ENCODE results near the gene RAC2. TPM values are rescaled to one million over a fixed set of nuclear protein-coding genes. Genes with fewer than 3 reads are reported as not detected.

RAC2 gene
- total RNA-seq, 1 donor from 2014 or later: 519 TPM

DNA sequence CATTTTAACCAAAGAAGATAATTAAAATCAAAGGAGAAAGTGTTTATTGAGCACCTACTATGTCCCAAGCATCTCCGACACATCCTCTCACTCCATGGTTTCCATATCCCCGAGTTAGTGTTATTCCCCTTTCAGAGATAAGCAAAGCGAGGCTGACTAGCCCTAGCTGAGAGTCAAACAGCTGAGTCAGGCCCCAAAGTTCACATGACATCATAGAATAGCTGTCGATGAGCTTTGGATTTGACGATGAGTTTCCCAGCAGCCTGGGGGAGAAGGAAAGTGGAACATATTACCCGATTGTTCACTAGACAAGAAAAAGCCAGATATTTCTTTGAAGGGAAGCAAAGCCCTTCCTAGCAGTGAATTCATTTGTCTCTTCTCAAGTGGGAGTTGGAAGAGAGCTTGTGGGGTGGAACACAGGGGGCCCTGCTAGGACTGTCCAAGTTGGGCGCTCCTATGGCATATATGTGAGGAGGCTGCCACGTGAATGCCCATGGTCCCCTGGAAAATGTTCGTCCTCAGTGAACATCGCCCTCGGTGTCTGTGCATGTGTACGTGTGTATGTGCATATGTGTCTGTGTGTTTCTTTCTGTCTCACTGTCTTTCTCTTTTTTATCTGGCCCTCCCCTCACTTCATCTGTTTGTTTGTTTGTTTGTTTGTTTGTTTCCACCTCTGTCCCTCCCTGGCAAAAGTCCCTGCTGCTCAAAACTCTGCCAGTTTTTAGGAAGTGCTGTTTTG, 37.7 kb upstream of the RAC2 start:
- Mint-ChIP-seq H3K9me3 (no peaks in the 10 kb centered on the region), H3K36me3 (ENCODE audit: low read depth) (peaks cover 22% of the 10 kb centered on the region), H3K4me3 (peak overlapping the region; percentile 92), H3K27ac (peak overlapping the region; percentile 99), H3K4me1 (peaks cover 58% of the 10 kb centered on the region), H3K27me3 (no peaks in the 10 kb centered on the region)
- intact Hi-C loops (cut with micrococcal nuclease): loop anchor here (1.0 to 2.0 kb wide), 3 partner anchors 9 to 51 kb away; no protein-coding TSS in a partner anchor
- no peak for DNase-seq

DNA sequence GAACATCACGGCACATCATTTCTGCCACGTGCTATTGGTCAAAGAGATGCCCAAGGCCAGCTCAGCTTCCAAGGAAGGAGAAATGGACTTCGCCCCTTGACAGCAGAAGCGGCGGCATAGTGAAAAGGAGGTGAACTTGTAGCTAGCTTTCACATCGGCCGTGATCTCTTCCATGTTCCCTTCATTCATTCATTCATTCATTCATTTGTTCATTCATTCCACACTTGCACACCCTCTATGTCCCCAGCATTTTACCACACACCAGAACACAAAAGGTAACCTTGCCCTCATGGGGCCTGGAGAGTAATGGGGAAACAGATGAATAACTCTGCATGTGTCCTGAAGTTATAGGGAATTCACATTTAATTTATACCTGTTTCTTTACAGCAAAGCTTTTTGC, 37.1 kb upstream of the RAC2 start:
- DNase-seq: no peak
- Mint-ChIP-seq H3K4me1 (peaks cover 56% of the 10 kb centered on the region), H3K9me3 (no peaks in the 10 kb centered on the region), H3K36me3 (ENCODE audit: low read depth) (peaks cover 16% of the 10 kb centered on the region), H3K27ac (peak overlapping the region; percentile 99), H3K27me3 (no peaks in the 10 kb centered on the region), H3K4me3 (no peak overlapping the region)
- intact Hi-C loops (cut with micrococcal nuclease): no loop called here

GRCh38 chr22:37280718-37281117, 36.6 kb upstream of the RAC2 start:
- Mint-ChIP-seq H3K27ac (no peak overlapping the region), H3K27me3 (no peaks in the 10 kb centered on the region), H3K36me3 (ENCODE audit: low read depth) (peaks cover 12% of the 10 kb centered on the region), H3K4me1 (peaks cover 58% of the 10 kb centered on the region), H3K9me3 (no peaks in the 10 kb centered on the region), H3K4me3 (no peak overlapping the region)
- DNase-seq: no peak
- intact Hi-C loops (cut with micrococcal nuclease): no loop called here

- no peak for DNase-seq
- Mint-ChIP-seq H3K4me1 (peaks cover 62% of the 10 kb centered on the region), H3K27ac (no peak overlapping the region), H3K36me3 (ENCODE audit: low read depth) (peaks cover 7% of the 10 kb centered on the region), H3K4me3 (no peak overlapping the region), H3K9me3 (no peaks in the 10 kb centered on the region), H3K27me3 (no peaks in the 10 kb centered on the region)
- intact Hi-C loops (cut with micrococcal nuclease): no loop called here
These were observed 35.5 kb upstream of the RAC2 start for GRCh38 chr22:37279331-37280181.

GRCh38 chr22:37278261-37278660, 34.2 kb upstream of the RAC2 start:
- intact Hi-C loops (cut with micrococcal nuclease): no loop called here
- H3K9me3 Mint-ChIP-seq: no peaks in the 10 kb centered on the region
- no peak overlapping the region for H3K4me3 Mint-ChIP-seq
- peaks cover 3% of the 10 kb centered on the region for H3K36me3 Mint-ChIP-seq (ENCODE audit: low read depth)
- H3K4me1 Mint-ChIP-seq: peaks cover 62% of the 10 kb centered on the region
- no peaks in the 10 kb centered on the region for H3K27me3 Mint-ChIP-seq
- no peak for DNase-seq
- no peak overlapping the region for H3K27ac Mint-ChIP-seq

DNA sequence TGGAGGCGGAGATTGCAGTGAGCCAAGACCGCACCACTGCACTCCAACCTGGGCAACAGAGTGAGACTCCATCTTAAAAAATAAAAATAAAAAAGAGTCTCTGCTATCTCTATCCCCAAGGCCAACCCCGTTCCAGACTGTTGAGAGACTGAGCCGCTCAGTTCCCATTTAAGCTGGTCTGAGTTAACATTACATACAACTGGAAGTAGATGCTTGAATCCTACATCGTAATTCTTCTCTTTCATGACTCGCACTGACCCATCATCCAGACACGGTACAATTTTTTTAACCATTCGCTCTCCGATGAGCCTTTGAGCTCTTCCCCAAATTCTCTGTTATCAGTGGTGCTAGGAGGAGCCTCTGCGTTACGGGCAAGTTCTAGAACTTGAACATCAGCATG, 33.3 kb upstream of the RAC2 start:
- DNase-seq: no peak
- Mint-ChIP-seq H3K36me3 (ENCODE audit: low read depth) (peaks cover 3% of the 10 kb centered on the region), H3K27ac (peak overlapping the region; percentile 8), H3K9me3 (no peaks in the 10 kb centered on the region), H3K4me3 (no peak overlapping the region), H3K27me3 (no peaks in the 10 kb centered on the region), H3K4me1 (peaks cover 60% of the 10 kb centered on the region)
- intact Hi-C loops (cut with micrococcal nuclease): no loop called here

DNA sequence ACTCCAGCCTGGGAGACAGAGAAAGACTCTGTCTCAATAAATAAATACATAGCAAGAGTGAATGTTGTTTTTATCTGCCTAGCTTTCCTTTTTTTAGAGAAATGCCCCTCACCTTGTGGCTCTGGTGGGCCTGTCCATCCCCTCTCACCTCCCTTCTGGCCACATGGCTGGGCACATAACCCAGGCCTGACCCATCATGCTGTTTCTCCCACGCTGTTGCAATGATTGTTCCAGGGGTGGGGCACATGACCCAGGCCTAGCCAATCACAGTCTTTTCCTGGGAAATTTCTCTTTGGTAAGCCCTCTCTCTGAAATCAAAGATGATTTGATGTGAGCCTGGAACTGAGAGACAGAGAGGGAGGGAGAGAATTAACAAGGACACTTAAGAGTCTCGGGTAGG, 32.7 kb upstream of the RAC2 start:
- DNase-seq: no peak
- no peaks in the 10 kb centered on the region for H3K27me3 Mint-ChIP-seq
- H3K27ac Mint-ChIP-seq: peak overlapping the region; percentile 52
- peaks cover 54% of the 10 kb centered on the region for H3K4me1 Mint-ChIP-seq
- H3K9me3 Mint-ChIP-seq: no peaks in the 10 kb centered on the region
- H3K36me3 Mint-ChIP-seq (ENCODE audit: low read depth): peaks cover 3% of the 10 kb centered on the region
- H3K4me3 Mint-ChIP-seq: no peak overlapping the region
- intact Hi-C loops (cut with micrococcal nuclease): no loop called here

DNA sequence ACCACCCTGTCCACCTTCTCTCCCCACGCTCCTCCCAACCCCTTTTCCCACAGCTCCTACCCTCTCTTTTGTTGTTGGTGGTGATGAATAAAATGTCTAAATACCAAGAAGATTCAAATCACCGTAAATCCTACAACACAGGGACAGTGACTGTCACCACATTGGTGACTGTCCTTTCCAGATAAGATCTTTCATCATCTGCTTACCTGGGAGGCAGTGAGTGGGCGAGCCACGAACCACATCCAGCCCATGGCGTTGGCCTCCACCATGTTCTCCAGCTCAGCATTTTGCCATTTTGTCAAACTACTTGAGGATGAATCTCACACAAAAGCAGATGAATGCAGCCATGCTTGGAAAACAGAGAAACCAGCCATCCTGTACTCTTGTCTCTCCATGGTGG, 31.6 kb upstream of the RAC2 start:
- Mint-ChIP-seq H3K27ac (peak overlapping the region; percentile 68), H3K4me1 (peaks cover 51% of the 10 kb centered on the region), H3K36me3 (ENCODE audit: low read depth) (peaks cover 2% of the 10 kb centered on the region), H3K9me3 (no peaks in the 10 kb centered on the region), H3K27me3 (no peaks in the 10 kb centered on the region), H3K4me3 (peak overlapping the region; percentile 9)
- peak; percentile 85 for DNase-seq
- intact Hi-C loops (cut with micrococcal nuclease): no loop called here

DNA sequence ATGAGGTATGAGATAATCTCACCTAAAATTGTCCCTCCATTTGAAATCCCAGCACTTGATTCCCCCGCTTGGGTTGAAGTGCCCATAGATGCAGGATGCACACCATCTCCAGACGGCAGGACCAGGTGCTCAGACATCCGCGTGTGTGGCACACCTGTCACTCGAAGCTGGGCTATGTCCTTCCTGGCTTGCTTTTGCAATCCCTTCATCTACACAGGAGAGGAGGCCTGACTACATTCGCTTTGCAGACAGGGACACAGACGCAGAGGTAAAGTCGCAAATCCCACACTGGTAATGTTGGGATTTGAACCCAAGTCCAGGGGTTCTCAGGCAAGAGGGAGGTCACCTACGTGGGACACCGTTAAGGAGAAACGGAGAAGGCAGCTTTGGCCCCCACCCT, 31.1 kb upstream of the RAC2 start:
- H3K36me3 Mint-ChIP-seq (ENCODE audit: low read depth): peaks cover 2% of the 10 kb centered on the region
- intact Hi-C loops (cut with micrococcal nuclease): no loop called here
- no peaks in the 10 kb centered on the region for H3K27me3 Mint-ChIP-seq
- peak overlapping the region; percentile 68 for H3K27ac Mint-ChIP-seq
- H3K4me3 Mint-ChIP-seq: no peak overlapping the region
- peaks cover 51% of the 10 kb centered on the region for H3K4me1 Mint-ChIP-seq
- no peaks in the 10 kb centered on the region for H3K9me3 Mint-ChIP-seq
- DNase-seq: no peak

- DNase-seq: no peak
- Mint-ChIP-seq H3K4me3 (no peak overlapping the region), H3K36me3 (ENCODE audit: low read depth) (peaks cover 2% of the 10 kb centered on the region), H3K27me3 (no peaks in the 10 kb centered on the region), H3K9me3 (no peaks in the 10 kb centered on the region), H3K4me1 (peaks cover 53% of the 10 kb centered on the region), H3K27ac (peak overlapping the region; percentile 37)
- intact Hi-C loops (cut with micrococcal nuclease): loop anchor here (5.0 kb wide), 1 partner anchor 42 kb away; no protein-coding TSS in a partner anchor
These were observed 30.4 kb upstream of the RAC2 start for GRCh38 chr22:37274380-37274862.

DNA sequence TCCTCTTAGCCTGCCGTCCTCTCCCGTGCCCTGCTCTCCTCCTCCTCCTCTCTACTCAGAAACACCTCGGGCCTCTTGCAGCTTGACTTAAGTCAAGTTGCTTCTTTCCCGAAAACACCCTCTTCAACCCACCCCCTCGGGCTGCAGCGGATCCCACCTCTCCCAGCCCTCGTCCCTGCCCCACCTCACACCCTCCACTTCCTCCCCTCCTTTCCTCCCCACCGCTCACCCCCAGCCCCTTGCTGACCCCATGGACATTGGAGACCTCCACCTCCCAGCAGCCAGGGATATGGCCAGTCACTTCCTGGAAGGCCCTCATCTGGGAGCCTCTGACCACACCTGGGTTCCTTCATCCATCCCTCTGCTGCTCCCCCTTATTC, 29.8 kb upstream of the RAC2 start:
- peaks cover 54% of the 10 kb centered on the region for H3K4me1 Mint-ChIP-seq
- intact Hi-C loops (cut with micrococcal nuclease): loop anchor here (1.0 to 5.0 kb wide), 2 partner anchors 8 to 42 kb away; partner anchors contain the start of gene CYTH4
- peak overlapping the region; percentile 77 for H3K27ac Mint-ChIP-seq
- H3K4me3 Mint-ChIP-seq: peak overlapping the region; percentile 34
- H3K27me3 Mint-ChIP-seq: no peaks in the 10 kb centered on the region
- H3K36me3 Mint-ChIP-seq (ENCODE audit: low read depth): peaks cover 2% of the 10 kb centered on the region
- DNase-seq: no peak
- H3K9me3 Mint-ChIP-seq: no peaks in the 10 kb centered on the region

DNA sequence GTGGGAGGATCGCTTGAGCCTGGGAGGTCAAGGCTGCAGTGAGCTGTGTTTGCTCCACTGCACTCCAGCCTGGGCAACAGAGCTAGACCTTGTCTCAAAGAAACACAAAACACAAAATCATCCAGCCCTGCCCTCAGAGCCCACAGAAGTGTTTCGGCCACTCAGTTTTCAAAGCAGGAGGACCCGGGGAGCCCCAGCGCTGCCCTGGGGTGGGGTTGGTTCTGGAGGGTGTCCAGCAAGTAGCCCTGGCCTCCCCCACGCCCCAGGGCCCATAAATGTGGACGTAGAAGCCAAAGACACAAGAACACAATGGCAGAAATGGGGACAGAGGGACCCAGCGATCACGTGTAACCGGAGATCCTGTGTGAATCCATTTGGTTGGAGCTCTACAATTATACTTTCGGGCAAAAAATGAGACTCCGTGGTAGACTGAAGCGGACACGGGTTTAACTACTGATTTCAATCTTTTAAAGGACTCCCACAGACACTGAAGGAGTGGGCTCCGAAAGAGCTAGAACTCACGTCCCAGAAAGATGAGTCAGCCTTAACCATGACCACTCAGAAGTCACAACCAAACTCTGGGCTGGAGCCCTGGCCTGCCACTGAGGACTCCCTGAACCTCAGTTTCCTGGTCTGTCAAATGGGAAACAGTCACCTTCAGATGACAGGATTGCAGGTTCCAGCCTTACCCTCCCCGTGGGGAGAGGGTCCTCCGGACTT, 29.2 kb upstream of the RAC2 start:
- peak; percentile 72 for DNase-seq
- H3K27ac Mint-ChIP-seq: peak overlapping the region; percentile 77
- H3K4me3 Mint-ChIP-seq: peak overlapping the region; percentile 34
- peaks cover 2% of the 10 kb centered on the region for H3K36me3 Mint-ChIP-seq (ENCODE audit: low read depth)
- no peaks in the 10 kb centered on the region for H3K9me3 Mint-ChIP-seq
- peaks cover 52% of the 10 kb centered on the region for H3K4me1 Mint-ChIP-seq
- intact Hi-C loops (cut with micrococcal nuclease): loop anchor here (1.0 to 5.0 kb wide), 2 partner anchors 9 to 41 kb away; partner anchors contain the start of gene CYTH4
- no peaks in the 10 kb centered on the region for H3K27me3 Mint-ChIP-seq

DNA sequence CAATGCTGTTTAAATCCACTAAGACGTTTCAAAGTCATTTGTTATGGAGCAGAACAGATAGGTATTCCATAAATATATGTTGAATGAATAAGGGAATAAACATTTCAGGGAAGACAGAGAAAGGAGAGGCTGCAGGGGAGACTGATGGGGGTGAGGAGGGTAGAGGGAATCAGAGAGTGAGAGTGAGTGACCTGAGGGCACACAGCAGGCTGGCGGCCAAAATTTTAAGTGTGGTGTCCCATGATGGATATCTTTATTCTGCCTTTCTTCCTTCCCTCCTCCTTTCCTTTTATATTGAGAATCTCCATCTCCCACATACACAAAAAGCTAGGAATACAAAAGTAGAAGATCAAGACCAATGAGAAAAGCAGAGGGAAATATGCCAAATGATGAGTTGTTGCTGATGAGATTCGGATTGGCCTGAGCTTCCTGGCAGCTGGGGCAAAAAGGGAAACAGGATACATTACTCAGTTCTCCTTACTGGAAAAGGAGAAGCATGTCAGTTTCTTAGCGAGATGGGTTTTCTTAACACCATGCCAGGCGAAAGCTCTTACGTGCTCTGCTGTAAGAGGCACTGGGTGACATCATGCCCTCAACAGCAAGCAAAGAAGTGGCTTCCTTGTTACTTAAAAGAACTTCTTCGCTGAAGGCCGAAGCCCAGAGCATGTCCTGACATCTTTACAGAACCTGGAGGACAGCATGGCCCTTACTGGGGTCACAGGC, 27.0 kb upstream of the RAC2 start:
- DNase-seq: no peak
- Mint-ChIP-seq H3K9me3 (no peaks in the 10 kb centered on the region), H3K4me3 (no peak overlapping the region), H3K27me3 (no peaks in the 10 kb centered on the region), H3K36me3 (ENCODE audit: low read depth) (no peaks in the 10 kb centered on the region), H3K27ac (no peak overlapping the region), H3K4me1 (peaks cover 53% of the 10 kb centered on the region)
- intact Hi-C loops (cut with micrococcal nuclease): loop anchor here (5.0 kb wide), 1 partner anchor 39 kb away; no protein-coding TSS in a partner anchor

Data from activated CD4-positive, alpha-beta T cell treated with anti-CD3 and anti-CD28 coated beads, Interleukin-2, amount 10 ng/mL, durations not matched to agents 24 days and 14 days (primary cell).